Lower leg skin (tissue), 4 donors: ENCODE data around the gene RAB4B. TPM values are rescaled to one million over a fixed set of nuclear protein-coding genes. Genes with fewer than 3 reads are reported as not detected.

Experiments used
- DNase-seq, 2 donors: peaks; one replicate each; pipeline ENCODE4 v3.0.0-alpha.2; 2019; ENCODE audit warnings: low spot score in 2 of 2
- H3K4me3 ChIP-seq: fragments of 200-600 bp; sonication (generic); 2 replicates; pipeline ENCODE4 v1.5.1; 2017; ENCODE audit warnings: mild to moderate bottlenecking, low read depth; ENCODE audit not compliant: poor library complexity, severe bottlenecking
- CTCF ChIP-seq, 3 donors: fragments of 450-650 bp; IDR thresholded peaks; one replicate each; pipeline ENCODE4 v1.5.1; 2016; ENCODE audit warnings: antibody characterized with exemption in 3 of 3, mild to moderate bottlenecking in 3 of 3, moderate library complexity in 2 of 3
- POLR2A ChIP-seq, 2 donors: fragments of 450-650 bp; IDR thresholded peaks; one replicate each; pipeline ENCODE4 v1.6.1; 2016 to 2017; ENCODE audit warnings: antibody characterized with exemption in 2 of 2, mild to moderate bottlenecking in 1 of 2, moderate library complexity in 1 of 2
- WGBS, 2 donors: methylation state at CpG; one replicate each; pipeline ENCODE4 v1.1.5; 2018; 5-methylcytosine and 5-hydroxymethylcytosine counted together
- intact Hi-C: fragments of 100-400 bp; cut with DNase I; formaldehyde crosslinking; loops from one replicate; pipeline ENCODE4 v1.15.0; 2023; ENCODE audit warnings: low total_unique reads
- total RNA-seq, 4 donors: library from RNA; depleted of rRNA; stranded (reverse); fragments of >200 nt; gene quantifications; one replicate each; pipeline ENCODE4 v1.1.0, GENCODE V29; 2016

RAB4B gene
- total RNA-seq, 4 donors from 2014 or later: 18.7 to 22.8 (median 19.7) TPM

DNA sequence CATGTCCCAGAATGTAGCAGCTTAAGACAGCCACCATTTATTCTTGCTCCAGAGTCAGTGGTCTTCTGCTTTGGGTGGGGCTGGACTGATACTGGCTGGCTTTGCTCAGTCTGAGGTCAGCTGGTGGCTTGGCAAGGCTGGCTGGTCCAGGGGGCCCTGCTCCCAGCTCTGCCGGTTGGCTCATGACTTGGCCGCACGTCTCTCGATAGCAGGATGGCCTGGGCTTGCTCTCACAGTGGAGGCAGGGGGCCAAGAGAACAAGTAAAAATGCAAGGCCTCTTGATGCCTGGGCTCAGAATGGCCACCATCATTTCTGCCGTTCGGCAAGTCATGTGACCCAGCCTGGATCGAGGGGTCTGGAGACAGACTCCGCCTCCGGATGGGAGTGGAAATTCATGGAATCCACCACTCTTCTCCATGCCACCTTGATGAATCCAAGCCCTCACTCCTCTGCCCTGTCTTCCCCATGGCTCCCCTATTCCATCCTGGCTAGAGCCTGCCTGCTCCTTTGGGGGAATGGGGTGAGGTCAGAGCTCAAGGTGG, 40.9 kb upstream of the RAB4B start:
- TF ChIP-seq POLR2A (IDR thresholded peaks at IDR 0.05) (no peak), CTCF (IDR thresholded peaks at IDR 0.05) (no peak)
- DNase-seq: peak in 1 of 2 donors; percentile 81
- no peak overlapping the region for H3K4me3 ChIP-seq
- intact Hi-C loops: no loop called here
- 71 to 84% methylated on average over 9 of the region's 9 CpGs for WGBS, 2 donors

- H3K4me3 ChIP-seq: no peak overlapping the region
- intact Hi-C loops: no loop called here
- 73 to 80% methylated on average over 20 to 22 of the region's 22 CpGs for WGBS, 2 donors
- TF ChIP-seq POLR2A (IDR thresholded peaks at IDR 0.05) (no peak), CTCF (IDR thresholded peaks at IDR 0.05) (no peak)
- peak in 1 of 2 donors; percentile 86 for DNase-seq
Measured at GRCh38 chr19:40739030-40739839, 38.8 kb upstream of the RAB4B start.

DNA sequence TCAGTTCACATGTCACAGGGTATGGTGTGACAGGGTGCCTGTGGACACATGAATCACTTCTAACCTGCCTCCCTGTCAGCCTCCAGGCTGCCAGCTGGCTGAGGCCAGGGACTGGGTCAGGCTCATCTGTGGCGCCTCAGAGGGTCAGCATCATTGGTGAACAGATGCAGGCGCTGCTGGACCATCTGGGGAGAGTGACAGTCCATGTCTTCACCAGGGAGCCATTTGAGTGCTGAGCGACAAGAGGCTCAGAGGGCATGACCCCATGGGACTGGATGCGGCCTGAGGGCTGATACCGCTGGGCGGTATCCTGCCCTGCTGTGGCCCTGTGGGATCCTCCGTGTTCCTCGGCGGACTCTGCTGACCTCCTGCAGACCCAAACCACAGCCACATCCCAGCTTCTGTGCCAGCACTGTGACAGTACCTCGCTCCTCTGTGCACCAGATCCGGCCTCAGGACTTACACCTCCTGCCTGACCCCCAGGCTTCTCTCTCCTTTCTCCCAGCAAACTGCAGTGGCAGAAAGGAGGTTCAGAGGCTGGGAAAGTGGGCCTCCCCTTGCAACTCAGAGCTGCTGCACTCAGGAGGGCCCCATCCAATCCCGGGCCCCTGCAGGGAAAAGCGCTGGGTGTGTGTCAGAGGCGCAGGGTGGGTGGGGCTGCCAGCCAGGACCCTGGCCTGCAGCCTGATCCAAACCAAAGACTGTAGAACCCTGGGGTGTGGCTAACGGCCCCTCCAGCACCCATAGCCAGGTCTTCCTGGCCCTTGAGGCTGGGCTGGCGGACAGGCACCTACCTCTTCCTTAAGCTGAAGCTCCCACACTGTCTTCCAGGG, 38.0 kb upstream of the RAB4B start:
- DNase-seq: peak in 1 of 2 donors; percentile 88
- H3K4me3 ChIP-seq: no peak overlapping the region
- TF ChIP-seq CTCF (IDR thresholded peaks at IDR 0.05) (no peak), POLR2A (IDR thresholded peaks at IDR 0.05) (no peak)
- intact Hi-C loops: no loop called here
- 34% methylated on average over 4 to 14 of the region's 16 CpGs for WGBS, 2 donors

DNA sequence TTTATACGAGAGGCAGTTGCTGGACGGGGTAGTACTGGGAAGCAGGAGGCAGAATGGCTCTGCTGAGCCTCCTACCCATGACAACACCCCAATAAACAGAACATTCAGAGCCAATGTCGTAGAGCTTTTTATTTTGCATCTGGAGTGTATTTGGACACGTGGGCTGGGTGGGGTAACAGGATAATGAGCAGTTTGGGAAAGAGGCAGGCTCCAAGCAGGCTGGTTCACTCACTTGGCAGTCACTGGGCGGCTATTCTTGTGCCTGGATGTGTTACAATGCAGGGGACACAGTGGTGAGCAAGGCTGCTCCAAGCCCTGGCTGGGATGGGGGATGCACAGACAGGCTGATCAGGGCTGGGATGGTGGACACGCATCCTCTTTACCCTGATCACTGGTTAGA, 37.3 kb upstream of the RAB4B start:
- intact Hi-C loops: no loop called here
- DNase-seq: peak; percentile 89 to 96
- WGBS, 2 donors: 23 to 32% methylated on average over 6 of the region's 6 CpGs
- no peak overlapping the region for H3K4me3 ChIP-seq
- TF ChIP-seq CTCF (IDR thresholded peaks at IDR 0.05): no peak
- no peak for TF ChIP-seq POLR2A (IDR thresholded peaks at IDR 0.05)

DNA sequence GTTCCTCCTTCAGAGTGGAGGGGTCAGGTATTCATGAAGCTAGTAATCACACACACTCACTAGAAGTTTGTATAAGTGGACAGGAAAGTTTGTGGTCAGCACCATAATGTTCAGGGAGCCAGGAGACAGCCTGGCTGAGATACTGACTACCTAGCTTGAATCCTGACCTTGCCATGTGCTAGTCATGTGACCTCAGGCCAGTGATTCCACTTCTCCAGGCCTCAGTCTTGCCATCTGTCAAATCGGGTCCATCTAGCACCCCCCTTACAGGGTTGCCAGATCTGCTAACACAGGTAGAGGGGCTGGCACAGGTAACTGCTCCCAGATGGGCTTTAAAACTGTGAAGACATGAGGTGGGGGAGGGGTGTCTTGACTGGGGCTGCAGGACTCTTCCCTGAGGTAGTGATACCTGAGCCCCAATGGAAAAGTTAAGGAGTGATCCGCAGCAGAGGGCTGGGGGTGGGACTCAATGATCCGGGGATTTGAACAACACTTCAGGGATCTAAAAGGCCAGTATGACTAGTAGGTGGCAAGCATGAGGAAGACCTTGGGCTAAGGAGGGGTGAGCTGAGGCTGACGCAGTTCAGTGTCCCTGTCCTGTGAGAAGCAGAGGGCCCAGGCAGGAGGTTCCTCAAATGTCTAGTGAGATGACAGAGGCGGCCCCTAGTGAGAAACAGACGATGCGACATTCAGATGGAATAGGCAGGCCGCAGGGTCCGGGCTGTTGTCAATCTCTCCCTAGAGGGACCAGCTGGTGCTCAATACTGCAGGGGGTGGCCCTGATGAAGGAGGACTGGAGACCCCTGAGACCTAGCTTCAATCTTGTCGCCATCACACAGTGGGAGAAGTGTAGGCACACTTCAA, 36.3 kb upstream of the RAB4B start:
- DNase-seq: peak in 1 of 2 donors; percentile 84
- intact Hi-C loops: no loop called here
- WGBS, 2 donors: 81 to 82% methylated on average over 10 of the region's 10 CpGs
- TF ChIP-seq POLR2A (IDR thresholded peaks at IDR 0.05) (no peak), CTCF (IDR thresholded peaks at IDR 0.05) (no peak)
- no peak overlapping the region for H3K4me3 ChIP-seq
